K562 (cell line): Measurements from ENCODE around the gene LRRC4B. TPM values are rescaled to one million over a fixed set of nuclear protein-coding genes. Genes with fewer than 3 reads are reported as not detected.

ENCODE experiments used
- BCL6 ChIP-seq: fragments of 250-450 bp; sonication (Bioruptor Pico); IDR thresholded peaks from 2 replicates; pipeline ENCODE4 v1.4.0; 2020
- CHCHD3 ChIP-seq: fragments of 250-450 bp; sonication (Bioruptor Pico); IDR thresholded peaks from 2 replicates; pipeline ENCODE4 v2.1.2; 2022; ENCODE audit warnings: mild to moderate bottlenecking
- DMBX1 ChIP-seq: fragments of 250-450 bp; sonication (Bioruptor Pico); IDR thresholded peaks from 2 replicates; pipeline ENCODE4 v1.8.0; 2022; ENCODE audit warnings: inconsistent platforms, mild to moderate bottlenecking, moderate library complexity, borderline replicate concordance
- FOXJ3 ChIP-seq: sonication (generic); formaldehyde crosslinking; IDR thresholded peaks from 2 replicates; pipeline ENCODE4 v1.4.0; 2020; ENCODE audit warnings: mild to moderate bottlenecking, missing genetic modification reagents
- HDAC2 ChIP-seq: fragments of 450-650 bp; IDR thresholded peaks from 2 replicates; pipeline ENCODE4 v1.6.1; 2016; ENCODE audit warnings: mild to moderate bottlenecking
- IRF2 ChIP-seq: sonication (generic); formaldehyde crosslinking; IDR thresholded peaks from 2 replicates; pipeline ENCODE4 v1.8.1; 2022; ENCODE audit warnings: mild to moderate bottlenecking, missing genetic modification reagents
- JUN ChIP-seq, 2 experiments: sonication (generic) in 1 of 2; formaldehyde crosslinking in 1 of 2; IDR thresholded peaks; 2 replicates each; pipeline versions ENCODE4 v1.6.1 to v1.8.0; 2012 to 2022; ENCODE audit warnings: borderline replicate concordance in 2 of 2, mild to moderate bottlenecking in 2 of 2, improper control_type of control experiment in 1 of 2, low read depth in 1 of 2, low read length in 1 of 2, missing genetic modification reagents in 1 of 2
- KDM4B ChIP-seq, 2 experiments: fragments of 450-650 bp in 1 of 2; sonication (generic) in 1 of 2; IDR thresholded peaks; 2 replicates each; pipeline ENCODE4 v1.6.1; 2016 to 2017; ENCODE audit warnings: borderline replicate concordance in 2 of 2, antibody characterized with exemption in 1 of 2, low read depth in 1 of 2, mild to moderate bottlenecking in 1 of 2
- MTA1 ChIP-seq: fragments of 450-650 bp; IDR thresholded peaks from 2 replicates; pipeline ENCODE4 v1.6.1; 2017; ENCODE audit warnings: borderline replicate concordance
- MYC ChIP-seq, 2 experiments: fragments of 250-450 bp in 1 of 2; sonication (Bioruptor Pico) in 1 of 2; IDR thresholded peaks; 2 replicates each; pipeline versions ENCODE4 v1.5.1 to v1.6.1; 2012 to 2021; ENCODE audit warnings: low read depth in 2 of 2, borderline replicate concordance in 1 of 2, improper control_type of control experiment in 1 of 2, low read length in 1 of 2, mild to moderate bottlenecking in 1 of 2, moderate library complexity in 1 of 2
- NFE2 ChIP-seq: IDR thresholded peaks from 2 replicates; pipeline ENCODE4 v1.6.1; 2014; ENCODE audit warnings: antibody characterized with exemption, low read depth
- SLC30A9 ChIP-seq: fragments of 250-450 bp; sonication (Bioruptor Pico); IDR thresholded peaks from 2 replicates; pipeline ENCODE4 v1.8.0; 2022; ENCODE audit warnings: mild to moderate bottlenecking, moderate library complexity
- TRIM28 ChIP-seq: fragments of 450-650 bp; IDR thresholded peaks from 2 replicates; pipeline ENCODE4 v1.6.1; 2017
- XRCC5 ChIP-seq: fragments of 200-400 bp; formaldehyde crosslinking; IDR thresholded peaks from 2 replicates; pipeline ENCODE4 v1.6.1; 2017; ENCODE audit warnings: low read depth, mild to moderate bottlenecking, low read length
- ZC3H11A ChIP-seq: IDR thresholded peaks from 2 replicates; pipeline ENCODE4 v1.6.1; 2012; ENCODE audit warnings: low read depth, low read length, improper control_type of control experiment
- ZNF583 ChIP-seq: fragments of 250-450 bp; sonication (Bioruptor Pico); IDR thresholded peaks from 2 replicates; pipeline ENCODE4 v1.4.0; 2020
- ZNF589 ChIP-seq: fragments of 200-800 bp; sonication (Bioruptor generic); IDR thresholded peaks from 2 replicates; pipeline ENCODE4 v1.6.1; 2016; ENCODE audit warnings: low read depth, missing genetic modification characterization, missing compliant biosample characterization
- polyA plus RNA-seq, 8 experiments: library from polyadenylated mRNA; depleted of rRNA in 4 of 8; stranded (reverse) in 5 of 8; unstranded in 3 of 8; fragments of >200 nt; fragmentation: Nextera tagmentation in 2 of 8; fragmentation: Illumina TruSeq in 1 of 8; extraction: Ambion mirVana in 2 of 8; extraction: Trizol in 1 of 8; gene quantifications; 2 replicates each; pipeline versions ENCODE4 v1.2.1 to v1.2.3, GENCODE V29; 2011 to 2014; ENCODE audit warnings: inconsistent platforms in 1 of 8, missing spikeins in 1 of 8
- total RNA-seq, 7 experiments: library from RNA; depleted of rRNA in 6 of 7; stranded (reverse); fragments of >200 nt in 6 of 7; fragmentation: Illumina TruSeq in 2 of 7; extraction: Trizol in 2 of 7; gene quantifications; 2 replicates each; pipeline versions ENCODE4 v1.2.1 to v1.2.3, GENCODE V29; 2011 to 2021; ENCODE audit warnings: low replicate concordance in 1 of 7
- TF ChIP-seq, protein P1 (sequence below): fragments of 450-650 bp; IDR thresholded peaks from 2 replicates; pipeline ENCODE4 v1.6.1; 2014; ENCODE audit warnings: low read depth, mild to moderate bottlenecking, moderate library complexity, borderline replicate concordance
- TF ChIP-seq, protein P2 (sequence below): fragments of 450-650 bp; formaldehyde crosslinking; IDR thresholded peaks from 2 replicates; pipeline ENCODE4 v1.4.0; 2020; ENCODE audit warnings: mild to moderate bottlenecking
- TF ChIP-seq, protein P3 (sequence below): fragments of 200-400 bp; formaldehyde crosslinking; IDR thresholded peaks from 2 replicates; pipeline ENCODE4 v1.6.1; 2017; ENCODE audit warnings: mild to moderate bottlenecking, low read depth, low read length, moderate library complexity
- TF ChIP-seq, protein P4 (sequence below), 2 experiments: fragments of 250-450 bp in 1 of 2; fragments of 450-650 bp in 1 of 2; sonication (Bioruptor Pico) in 1 of 2; IDR thresholded peaks; 2 replicates each; pipeline versions ENCODE4 v1.6.1 to v1.8.0; 2016 to 2021; ENCODE audit warnings: mild to moderate bottlenecking in 2 of 2, moderate library complexity in 2 of 2, missing compliant biosample characterization in 1 of 2, missing genetic modification characterization in 1 of 2
- TF ChIP-seq, protein P5 (sequence below): sonication (generic); formaldehyde crosslinking; IDR thresholded peaks from 2 replicates; pipeline ENCODE4 v1.9.0; 2022; ENCODE audit warnings: mild to moderate bottlenecking, missing genetic modification reagents

Gene LRRC4B
- total and polyA plus RNA-seq, 9 of the 15 experiments (the other 6 are each of a cell fraction or from before 2014, with no cell fraction given) = 0.18 to 9.6 (median 2.9) TPM; not detected in 2

DNA sequence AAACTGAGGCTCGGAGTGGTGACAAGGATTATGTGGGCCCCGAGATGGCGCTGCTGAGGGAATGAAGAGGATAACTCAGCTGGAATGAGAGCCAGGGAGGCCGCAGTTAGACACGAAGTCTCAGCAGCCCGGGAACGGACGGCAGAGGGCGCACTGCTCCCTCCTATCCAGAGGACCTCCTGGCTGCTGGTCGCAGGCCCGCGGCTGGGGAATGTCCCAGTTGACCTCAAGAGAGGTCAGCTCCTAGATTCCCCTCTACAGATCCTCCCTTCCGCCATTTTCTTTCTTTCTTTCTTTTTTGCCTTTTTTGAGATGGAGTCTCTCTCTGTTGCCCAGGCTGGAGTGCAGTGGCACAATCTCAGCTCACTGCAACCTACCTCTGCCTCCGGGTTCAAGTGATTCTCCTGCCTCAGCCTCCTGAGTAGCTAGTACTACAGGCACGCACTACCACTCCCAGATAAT, 30.4 kb downstream of the LRRC4B start (continued):
- TF ChIP-seq, protein P1, sequence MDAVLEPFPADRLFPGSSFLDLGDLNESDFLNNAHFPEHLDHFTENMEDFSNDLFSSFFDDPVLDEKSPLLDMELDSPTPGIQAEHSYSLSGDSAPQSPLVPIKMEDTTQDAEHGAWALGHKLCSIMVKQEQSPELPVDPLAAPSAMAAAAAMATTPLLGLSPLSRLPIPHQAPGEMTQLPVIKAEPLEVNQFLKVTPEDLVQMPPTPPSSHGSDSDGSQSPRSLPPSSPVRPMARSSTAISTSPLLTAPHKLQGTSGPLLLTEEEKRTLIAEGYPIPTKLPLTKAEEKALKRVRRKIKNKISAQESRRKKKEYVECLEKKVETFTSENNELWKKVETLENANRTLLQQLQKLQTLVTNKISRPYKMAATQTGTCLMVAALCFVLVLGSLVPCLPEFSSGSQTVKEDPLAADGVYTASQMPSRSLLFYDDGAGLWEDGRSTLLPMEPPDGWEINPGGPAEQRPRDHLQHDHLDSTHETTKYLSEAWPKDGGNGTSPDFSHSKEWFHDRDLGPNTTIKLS = no peak
- TF ChIP-seq, protein P2, sequence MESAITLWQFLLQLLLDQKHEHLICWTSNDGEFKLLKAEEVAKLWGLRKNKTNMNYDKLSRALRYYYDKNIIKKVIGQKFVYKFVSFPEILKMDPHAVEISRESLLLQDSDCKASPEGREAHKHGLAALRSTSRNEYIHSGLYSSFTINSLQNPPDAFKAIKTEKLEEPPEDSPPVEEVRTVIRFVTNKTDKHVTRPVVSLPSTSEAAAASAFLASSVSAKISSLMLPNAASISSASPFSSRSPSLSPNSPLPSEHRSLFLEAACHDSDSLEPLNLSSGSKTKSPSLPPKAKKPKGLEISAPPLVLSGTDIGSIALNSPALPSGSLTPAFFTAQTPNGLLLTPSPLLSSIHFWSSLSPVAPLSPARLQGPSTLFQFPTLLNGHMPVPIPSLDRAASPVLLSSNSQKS (CRISPR knock-in tag) = no peak
- TF ChIP-seq XRCC5 (0 out of 2 replicates have a peak, but pooled peaks have one; percentile 70), IRF2 (CRISPR knock-in tag) (no peak), NFE2 (no peak), JUN (IDR thresholded peaks at IDR 0.05; ENCODE audit: borderline replicate concordance, low read depth, low read length) (0 out of 2 replicates have a peak, but pooled peaks have one; percentile 29), JUN (CRISPR knock-in tag; IDR thresholded peaks at IDR 0.05; ENCODE audit: borderline replicate concordance) (no peak), DMBX1 (CRISPR knock-in tag) (peak; percentile 77; the same call in 1 of the 2 replicates), SLC30A9 (CRISPR knock-in tag) (no peak), KDM4B (IDR thresholded peaks at IDR 0.05; ENCODE audit: borderline replicate concordance in 2 of 2, low read depth in 1 of 2) (no peak), MTA1 (peak; percentile 47; the same call in 1 of the 2 replicates), ZNF589 (CRISPR knock-in tag) (peak; percentile 75; the same call in 1 of the 2 replicates), FOXJ3 (CRISPR knock-in tag) (no peak), BCL6 (CRISPR knock-in tag) (0 out of 2 replicates have a peak, but pooled peaks have one; percentile 27), HDAC2 (peak; percentile 81; the same call in 1 of the 2 replicates), CHCHD3 (no peak), ZNF583 (0 out of 2 replicates have a peak, but pooled peaks have one; percentile 18), TRIM28 (no peak), MYC (IDR thresholded peaks at IDR 0.05; ENCODE audit: low read depth, low read length) (peak; percentile 26; the same call in 1 of the 2 replicates), MYC (CRISPR knock-in tag; IDR thresholded peaks at IDR 0.05; ENCODE audit: borderline replicate concordance, low read depth) (no peak), ZC3H11A (0 out of 2 replicates have a peak, but pooled peaks have one; percentile 26)
- TF ChIP-seq, protein P3, sequence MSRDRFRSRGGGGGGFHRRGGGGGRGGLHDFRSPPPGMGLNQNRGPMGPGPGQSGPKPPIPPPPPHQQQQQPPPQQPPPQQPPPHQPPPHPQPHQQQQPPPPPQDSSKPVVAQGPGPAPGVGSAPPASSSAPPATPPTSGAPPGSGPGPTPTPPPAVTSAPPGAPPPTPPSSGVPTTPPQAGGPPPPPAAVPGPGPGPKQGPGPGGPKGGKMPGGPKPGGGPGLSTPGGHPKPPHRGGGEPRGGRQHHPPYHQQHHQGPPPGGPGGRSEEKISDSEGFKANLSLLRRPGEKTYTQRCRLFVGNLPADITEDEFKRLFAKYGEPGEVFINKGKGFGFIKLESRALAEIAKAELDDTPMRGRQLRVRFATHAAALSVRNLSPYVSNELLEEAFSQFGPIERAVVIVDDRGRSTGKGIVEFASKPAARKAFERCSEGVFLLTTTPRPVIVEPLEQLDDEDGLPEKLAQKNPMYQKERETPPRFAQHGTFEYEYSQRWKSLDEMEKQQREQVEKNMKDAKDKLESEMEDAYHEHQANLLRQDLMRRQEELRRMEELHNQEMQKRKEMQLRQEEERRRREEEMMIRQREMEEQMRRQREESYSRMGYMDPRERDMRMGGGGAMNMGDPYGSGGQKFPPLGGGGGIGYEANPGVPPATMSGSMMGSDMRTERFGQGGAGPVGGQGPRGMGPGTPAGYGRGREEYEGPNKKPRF = no peak
- TF ChIP-seq, protein P4, sequence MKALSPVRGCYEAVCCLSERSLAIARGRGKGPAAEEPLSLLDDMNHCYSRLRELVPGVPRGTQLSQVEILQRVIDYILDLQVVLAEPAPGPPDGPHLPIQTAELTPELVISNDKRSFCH (CRISPR knock-in tag; IDR thresholded peaks at IDR 0.05) = no peak
- TF ChIP-seq, protein P4 (tag; IDR thresholded peaks at IDR 0.05) = 0 out of 2 replicates have a peak, but pooled peaks have one; percentile 54
- TF ChIP-seq, protein P5, sequence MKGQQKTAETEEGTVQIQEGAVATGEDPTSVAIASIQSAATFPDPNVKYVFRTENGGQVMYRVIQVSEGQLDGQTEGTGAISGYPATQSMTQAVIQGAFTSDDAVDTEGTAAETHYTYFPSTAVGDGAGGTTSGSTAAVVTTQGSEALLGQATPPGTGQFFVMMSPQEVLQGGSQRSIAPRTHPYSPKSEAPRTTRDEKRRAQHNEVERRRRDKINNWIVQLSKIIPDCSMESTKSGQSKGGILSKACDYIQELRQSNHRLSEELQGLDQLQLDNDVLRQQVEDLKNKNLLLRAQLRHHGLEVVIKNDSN (CRISPR knock-in tag) = no peak
